Fibroblast of the aortic adventitia (primary cell): Measurements from ENCODE around the gene ASAP2. TPM values are rescaled to one million over a fixed set of nuclear protein-coding genes. Genes with fewer than 3 reads are reported as not detected.
A peak's percentile ranks its signal among the peaks of the same experiment; 100 is the strongest.
"Not testable (repeated sequence)": the region's sequence is repeated elsewhere in the genome, so short reads cannot be mapped to it uniquely, and the experiment has no call there.

ENCODE experiments used
- DNase-seq: peaks from one replicate; pipeline ENCODE4 v3.0.0-alpha.2; 2010; ENCODE audit warnings: low read depth
- H3K4me3 ChIP-seq: 2 replicates; pipeline ENCODE4 v1.5.1; 2011; ENCODE audit warnings: low read depth, mild to moderate bottlenecking, control low read depth, low read length, moderate library complexity
- total RNA-seq: library from RNA; depleted of rRNA; stranded (reverse); fragments of >200 nt; gene quantifications from 2 replicates; pipeline ENCODE4 v1.2.3, GENCODE V29; 2012; ENCODE audit warnings: low replicate concordance
- TF ChIP-seq, protein P1 (sequence below): IDR thresholded peaks from 2 replicates; pipeline ENCODE4 v1.5.1; 2011; ENCODE audit warnings: mild to moderate bottlenecking, low read length, control low read depth, inconsistent platforms; ENCODE audit not compliant: insufficient read depth

The ASAP2 gene
- total RNA-seq, 1 donor, result 76.4 TPM

DNA sequence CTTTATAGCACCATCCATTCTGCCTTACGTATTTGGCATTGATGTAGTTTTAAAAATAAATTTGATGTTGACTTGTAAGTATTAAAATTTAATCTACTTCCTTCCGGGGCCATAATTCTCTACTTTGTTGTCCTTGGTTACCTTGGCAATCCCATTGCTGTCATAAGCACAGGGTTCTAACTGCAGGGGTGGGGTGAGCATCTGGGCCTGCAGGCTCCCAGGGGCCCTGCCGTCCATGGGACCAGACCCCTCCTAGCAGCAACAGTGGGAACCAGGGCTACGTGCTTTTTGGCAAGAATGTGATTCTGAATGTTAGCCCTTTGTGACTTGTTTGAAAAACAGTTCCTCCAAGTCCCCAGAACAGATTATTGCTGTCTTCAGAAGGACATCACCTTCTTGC is 4.9 kb downstream of the ASAP2 start:
- TF ChIP-seq, protein P1, sequence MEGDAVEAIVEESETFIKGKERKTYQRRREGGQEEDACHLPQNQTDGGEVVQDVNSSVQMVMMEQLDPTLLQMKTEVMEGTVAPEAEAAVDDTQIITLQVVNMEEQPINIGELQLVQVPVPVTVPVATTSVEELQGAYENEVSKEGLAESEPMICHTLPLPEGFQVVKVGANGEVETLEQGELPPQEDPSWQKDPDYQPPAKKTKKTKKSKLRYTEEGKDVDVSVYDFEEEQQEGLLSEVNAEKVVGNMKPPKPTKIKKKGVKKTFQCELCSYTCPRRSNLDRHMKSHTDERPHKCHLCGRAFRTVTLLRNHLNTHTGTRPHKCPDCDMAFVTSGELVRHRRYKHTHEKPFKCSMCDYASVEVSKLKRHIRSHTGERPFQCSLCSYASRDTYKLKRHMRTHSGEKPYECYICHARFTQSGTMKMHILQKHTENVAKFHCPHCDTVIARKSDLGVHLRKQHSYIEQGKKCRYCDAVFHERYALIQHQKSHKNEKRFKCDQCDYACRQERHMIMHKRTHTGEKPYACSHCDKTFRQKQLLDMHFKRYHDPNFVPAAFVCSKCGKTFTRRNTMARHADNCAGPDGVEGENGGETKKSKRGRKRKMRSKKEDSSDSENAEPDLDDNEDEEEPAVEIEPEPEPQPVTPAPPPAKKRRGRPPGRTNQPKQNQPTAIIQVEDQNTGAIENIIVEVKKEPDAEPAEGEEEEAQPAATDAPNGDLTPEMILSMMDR, result no peak
- peak; percentile 59 for DNase-seq
- H3K4me3 ChIP-seq, result peak overlapping the region; percentile 36

DNA sequence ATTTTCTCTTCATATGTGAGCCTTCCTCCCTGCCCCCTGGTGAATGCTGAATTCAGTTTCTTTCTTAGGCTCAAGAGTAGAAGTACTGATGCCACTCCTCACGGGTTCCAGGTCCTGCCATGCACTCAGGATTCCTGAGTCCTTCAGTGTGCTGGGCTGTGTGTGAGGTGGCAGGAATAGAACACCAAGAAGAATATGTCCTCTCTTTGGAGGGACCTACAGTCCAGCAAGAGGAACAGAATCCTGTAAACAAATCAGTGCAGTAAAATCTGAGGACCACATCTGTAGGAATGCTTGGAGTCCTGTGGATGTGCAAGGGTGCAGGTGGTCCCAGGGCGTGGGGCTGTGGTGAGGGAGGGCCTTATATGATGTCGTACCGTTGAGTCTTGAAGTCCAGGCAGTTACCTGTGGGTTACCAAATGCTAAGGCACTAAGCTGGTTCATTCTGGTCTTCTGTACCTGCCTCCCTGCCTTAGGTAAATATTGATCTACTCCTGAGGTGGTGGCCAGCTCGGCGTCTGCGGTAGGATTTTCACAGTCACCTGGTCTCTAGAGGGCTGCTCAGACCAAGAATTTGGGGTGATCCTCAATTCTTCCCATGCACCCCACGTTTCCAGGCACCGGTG is 5.5 kb downstream of the ASAP2 start:
- H3K4me3 ChIP-seq, result peak overlapping the region; percentile 13
- TF ChIP-seq, protein P1, result no peak
- no peak for DNase-seq

DNA sequence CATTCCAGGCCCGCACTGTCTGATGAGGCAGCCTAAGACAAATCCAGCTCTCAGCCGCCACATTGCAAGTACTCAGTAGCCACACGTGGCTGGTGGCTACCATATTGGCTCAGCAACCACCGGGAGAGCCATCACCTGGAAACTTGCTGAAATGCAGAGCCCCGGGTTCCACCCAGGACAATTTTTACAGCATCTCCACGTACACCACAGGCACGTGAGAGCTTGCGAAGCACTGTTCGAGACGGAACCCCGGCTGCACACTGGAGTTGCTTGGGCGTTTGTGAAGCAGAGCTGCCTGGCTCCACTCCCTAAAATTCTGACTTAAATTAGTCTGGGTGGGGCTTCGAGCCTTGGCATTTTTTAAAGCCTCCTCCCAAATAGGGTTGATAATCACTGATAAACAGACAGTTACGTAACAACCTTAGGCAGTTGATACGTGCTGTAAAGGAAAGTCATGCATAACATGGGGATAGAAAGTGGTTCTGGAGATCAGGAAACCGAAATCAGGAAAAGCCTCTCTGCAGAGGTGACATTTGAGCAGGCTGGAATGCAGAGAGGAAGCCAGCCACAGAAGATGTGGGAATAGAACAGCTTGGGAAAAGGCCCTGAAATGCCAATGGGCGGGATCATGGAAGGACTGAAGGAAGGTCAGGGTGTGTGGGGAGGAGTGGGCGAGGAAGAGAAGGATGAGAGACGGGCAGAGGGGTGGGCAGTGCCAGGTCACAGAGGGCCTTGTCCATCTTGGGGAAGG is 6.2 kb downstream of the ASAP2 start:
- peak; percentile 91 for DNase-seq
- TF ChIP-seq, protein P1, result no peak

DNA sequence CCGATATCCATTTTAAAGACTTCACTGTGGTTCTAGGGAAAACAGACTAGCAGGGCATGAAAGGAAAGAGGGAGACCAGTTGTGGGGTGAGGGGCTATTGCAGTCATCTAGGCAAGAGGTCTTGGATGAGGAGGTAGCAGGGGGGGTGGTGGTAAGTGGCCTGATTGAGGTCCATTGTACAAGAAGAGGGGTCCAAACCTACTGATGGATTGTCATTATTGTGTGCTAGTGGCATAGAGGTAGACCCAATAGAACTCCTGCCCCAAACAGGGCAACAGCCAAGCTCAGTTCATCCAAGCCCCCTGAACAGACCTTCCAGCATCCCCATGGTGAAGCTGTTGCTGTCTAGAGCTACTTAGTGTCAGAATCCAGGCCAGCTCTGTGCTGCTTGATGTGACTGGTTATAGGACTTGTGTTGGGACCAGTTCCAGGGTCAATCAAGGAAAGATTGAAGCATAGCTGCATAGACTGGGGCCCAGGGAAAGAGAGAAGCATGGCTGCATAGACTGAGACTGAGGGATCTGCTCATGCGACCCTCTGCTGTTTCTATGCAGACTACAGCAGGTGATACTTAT is 7.0 kb downstream of the ASAP2 start:
- no peak overlapping the region for H3K4me3 ChIP-seq
- no peak for DNase-seq
- TF ChIP-seq, protein P1, result no peak

More for the DNA sequence above, 6.2 kb downstream of the ASAP2 start:
- H3K4me3 ChIP-seq, result peak overlapping the region; percentile 22

DNA sequence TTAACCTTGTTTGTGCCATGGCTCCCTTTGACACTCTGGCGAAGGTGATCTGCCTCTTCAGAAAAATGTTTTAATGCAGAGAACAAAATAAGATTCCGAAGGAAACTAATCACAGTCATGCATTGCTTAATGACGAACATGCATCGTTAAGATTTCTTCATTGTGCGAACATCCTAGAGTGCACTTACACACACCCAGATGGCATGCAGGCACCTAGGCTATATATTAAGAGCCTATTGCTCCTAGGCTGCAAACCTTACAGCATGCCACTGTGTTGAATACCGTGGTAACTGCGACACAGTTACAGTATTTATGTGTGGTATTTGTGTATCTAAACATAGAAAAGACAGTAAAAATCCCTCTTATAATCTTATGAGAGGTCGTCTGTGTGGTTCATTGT is 8.3 kb downstream of the ASAP2 start:
- no peak for DNase-seq
- TF ChIP-seq, protein P1, result no peak
- H3K4me3 ChIP-seq, result no peak overlapping the region

DNA sequence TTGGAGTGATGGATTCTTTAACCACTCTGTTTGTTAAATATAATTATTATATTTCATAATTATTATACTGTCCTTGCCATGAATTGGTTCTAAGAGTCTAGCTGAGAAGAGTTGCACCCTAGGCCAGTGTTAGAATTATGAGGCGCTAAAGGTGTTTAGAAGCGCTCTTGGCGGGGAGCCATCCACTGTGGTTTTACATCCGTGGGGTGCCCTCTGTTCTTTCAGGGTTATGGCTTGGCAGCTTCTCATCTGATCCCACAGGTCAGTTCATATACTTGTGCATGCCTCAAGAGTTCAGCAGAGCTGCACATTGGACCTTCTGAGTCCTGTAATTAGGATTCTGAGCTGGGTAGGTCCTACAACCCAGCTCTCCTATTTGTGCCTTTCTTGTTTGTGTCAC is 9.1 kb downstream of the ASAP2 start:
- DNase-seq, result no peak
- TF ChIP-seq, protein P1, result no peak
- no peak overlapping the region for H3K4me3 ChIP-seq

DNA sequence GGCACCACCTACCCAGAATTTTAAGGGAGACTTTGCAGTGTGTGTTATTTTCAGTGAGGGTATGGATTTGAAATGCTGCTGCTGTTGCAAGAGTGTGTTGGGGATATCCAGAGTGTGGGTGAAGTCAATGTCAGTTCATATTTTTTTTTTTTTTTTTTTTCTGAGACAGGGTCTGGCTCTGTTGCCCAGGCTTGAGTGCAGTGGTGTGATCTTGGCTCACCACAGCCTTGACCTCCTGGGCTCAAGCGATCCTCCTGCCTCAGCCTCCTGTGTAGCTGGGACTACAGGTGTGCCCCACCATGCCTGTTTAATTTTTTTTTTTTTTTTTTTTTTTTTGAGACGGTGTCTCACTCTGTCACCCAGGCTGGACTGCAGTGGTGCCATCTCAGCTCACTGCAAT is 9.5 kb downstream of the ASAP2 start:
- H3K4me3 ChIP-seq, DNase-seq: not testable (repeated sequence)
